OCI-LY1 (cell line): ENCODE measurements around the gene EIF4EBP2.

ENCODE experiments used
- CTCF ChIP-seq: fragments of 200-600 bp; sonication (generic), shearing (Covaris generic); IDR thresholded peaks from 2 replicates; pipeline ENCODE4 v1.5.1; 2017; ENCODE audit warnings: mild to moderate bottlenecking, antibody characterized with exemption, low read length, moderate library complexity, mixed read lengths
- EZH2 ChIP-seq: fragments of 200-600 bp; sonication (generic), shearing (Covaris generic); IDR thresholded peaks from 2 replicates; pipeline ENCODE4 v1.8.0; 2017; ENCODE audit warnings: borderline replicate concordance, mixed run types, mild to moderate bottlenecking, antibody characterized with exemption, low read length, moderate library complexity, mixed read lengths

DNA sequence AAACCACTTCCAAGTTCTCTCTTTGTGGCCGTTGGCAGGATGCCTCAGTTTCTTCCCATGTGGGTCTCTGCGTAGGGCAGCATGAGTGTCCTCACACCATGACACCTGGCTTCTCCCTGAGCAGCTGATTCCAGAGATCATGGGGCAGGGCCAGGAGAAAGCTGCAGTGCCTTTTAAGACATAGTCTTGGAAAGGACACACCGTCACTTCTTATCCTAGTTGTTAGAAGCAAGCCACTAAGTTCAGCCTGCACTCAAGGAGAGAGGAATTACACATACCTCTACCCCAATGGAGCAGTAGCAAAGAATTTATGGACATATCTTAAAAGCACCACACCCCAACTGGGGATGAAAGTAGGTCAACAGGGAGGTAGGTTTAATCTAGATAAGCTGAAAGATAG is 21.2 kb downstream of the EIF4EBP2 start:
- TF ChIP-seq CTCF (no peak), EZH2 (no peak)
